Stimulated activated CD4-positive, alpha-beta T cell treated with anti-CD3 and anti-CD28 coated beads, Interleukin-1b, Interleukin-23, amount 100 ng/mL, for 4 hours (primary cell): ENCODE data around the gene SMIM36.
"Not testable (repeated sequence)": the region's sequence is repeated elsewhere in the genome, so short reads cannot be mapped to it uniquely, and the experiment has no call there.

Experiments
- DNase-seq, 2 donors: peaks; one replicate each; pipeline ENCODE4 v3.0.0-alpha.2; 2020; ENCODE audit warnings: low read depth in 2 of 2

SMIM36 gene

DNA sequence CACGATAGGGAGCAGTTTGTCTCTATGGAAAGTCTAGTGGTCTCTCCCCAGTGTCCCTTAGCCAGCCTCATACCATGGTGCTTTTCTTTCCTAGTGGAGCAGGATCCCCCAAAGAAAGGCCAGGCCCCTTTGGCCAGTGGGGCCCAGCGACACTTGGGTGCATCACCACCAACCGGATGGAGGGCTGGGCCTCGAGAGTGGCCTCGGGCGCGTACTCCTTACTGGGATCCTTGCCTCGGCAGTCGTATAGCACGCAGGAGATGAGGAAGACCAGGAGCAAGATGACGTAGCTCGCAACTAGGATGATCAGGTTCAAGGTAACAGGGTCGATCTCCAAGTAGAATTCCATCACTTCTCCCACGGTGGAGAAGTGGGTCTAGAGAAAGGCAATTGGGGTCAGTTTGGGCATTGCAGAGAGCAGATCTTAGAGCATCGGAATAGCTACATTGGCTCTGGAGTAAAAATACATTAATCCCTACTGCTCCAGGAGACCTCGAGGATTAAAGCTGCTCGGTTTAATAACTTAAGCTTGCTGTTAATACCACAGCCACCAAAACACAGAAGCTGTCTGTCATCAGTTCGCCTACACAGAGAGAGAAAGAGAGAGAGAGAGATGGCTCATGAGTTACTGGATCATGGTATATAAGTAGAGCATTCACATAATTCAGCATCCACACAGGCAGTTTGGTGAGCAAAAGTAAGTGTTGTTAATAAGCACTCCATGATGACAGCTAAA, at the start of gene SMIM36:
Gene SMIM36, minus strand, starts transcription at position 467 of the 736 bp plus-strand sequence.
- no peak for DNase-seq

- DNase-seq, result no peak
Measured at GRCh38 chr17:55555772-55556171, 44.5 kb upstream of the SMIM36 start.

GRCh38 chr17:55549140-55549539, 37.9 kb upstream of the SMIM36 start:
- no peak for DNase-seq

GRCh38 chr17:55546991-55547664, 35.9 kb upstream of the SMIM36 start:
- no peak for DNase-seq

GRCh38 chr17:55546481-55546880, 35.2 kb upstream of the SMIM36 start:
- no peak for DNase-seq

- DNase-seq, result no peak
Measured at GRCh38 chr17:55545806-55546205, 34.6 kb upstream of the SMIM36 start.

DNA sequence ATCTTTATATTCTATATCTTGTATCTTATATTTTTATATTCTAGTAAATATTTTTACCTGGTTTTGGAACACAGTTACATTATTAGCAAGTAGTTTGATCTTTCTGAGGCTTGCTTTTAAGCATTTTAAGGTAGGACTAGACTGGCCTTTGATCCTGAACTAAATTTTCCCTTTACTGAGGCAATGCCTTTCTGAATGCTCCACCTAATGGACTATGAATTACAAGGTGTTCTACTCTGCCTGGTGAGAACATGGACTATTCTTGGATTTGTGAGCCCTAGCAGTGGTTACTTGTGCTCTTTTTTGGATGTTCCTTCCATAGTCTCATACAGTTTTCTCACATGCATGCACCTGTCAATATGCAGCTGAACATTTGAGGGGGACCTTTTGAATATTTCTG, 32.5 kb upstream of the SMIM36 start:
- no peak for DNase-seq

- DNase-seq, result no peak
Measured at GRCh38 chr17:55540414-55541091, 29.3 kb upstream of the SMIM36 start.

- DNase-seq, result no peak
Measured at GRCh38 chr17:55536205-55536604, 25.0 kb upstream of the SMIM36 start.

DNA sequence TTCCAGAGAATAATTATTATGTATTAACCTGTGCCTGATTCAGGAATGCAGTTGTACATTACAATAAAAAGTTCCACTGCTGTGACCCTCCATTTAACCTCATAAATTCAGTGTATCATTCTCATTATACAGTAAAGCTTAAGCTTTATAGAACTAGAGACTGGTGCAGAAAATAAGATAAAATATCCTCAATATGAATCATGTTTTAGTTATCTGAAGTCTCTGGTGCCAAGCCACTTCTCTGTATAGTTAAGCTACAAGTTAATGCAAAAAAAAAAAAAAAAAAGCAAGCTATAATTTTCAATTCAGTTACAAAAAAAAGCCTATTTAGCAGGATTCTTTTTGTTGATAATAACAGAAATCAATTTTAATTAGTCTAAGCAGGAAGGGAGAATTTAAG, 22.4 kb upstream of the SMIM36 start:
- DNase-seq, result no peak

DNA sequence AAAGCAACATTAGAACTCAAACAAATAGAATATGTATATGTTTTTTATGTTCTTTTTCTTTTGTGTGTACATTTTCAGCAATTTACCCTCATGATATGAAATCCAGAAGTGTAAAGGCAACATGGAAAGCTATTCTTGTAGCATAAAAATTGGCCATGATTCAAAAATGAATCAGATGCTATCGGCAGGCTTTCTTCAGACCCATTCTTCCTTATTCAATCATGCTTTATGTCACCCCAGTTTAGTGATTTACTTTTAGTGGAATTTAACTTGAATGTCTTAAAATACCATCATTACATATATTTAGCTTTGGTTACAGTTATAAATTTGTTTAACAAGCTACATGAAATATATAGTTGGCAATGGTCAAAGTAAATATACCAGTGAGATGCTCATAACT, 21.4 kb upstream of the SMIM36 start:
- DNase-seq, result no peak

- no peak for DNase-seq
Measured at GRCh38 chr17:55531053-55531728, 19.9 kb upstream of the SMIM36 start.

DNA sequence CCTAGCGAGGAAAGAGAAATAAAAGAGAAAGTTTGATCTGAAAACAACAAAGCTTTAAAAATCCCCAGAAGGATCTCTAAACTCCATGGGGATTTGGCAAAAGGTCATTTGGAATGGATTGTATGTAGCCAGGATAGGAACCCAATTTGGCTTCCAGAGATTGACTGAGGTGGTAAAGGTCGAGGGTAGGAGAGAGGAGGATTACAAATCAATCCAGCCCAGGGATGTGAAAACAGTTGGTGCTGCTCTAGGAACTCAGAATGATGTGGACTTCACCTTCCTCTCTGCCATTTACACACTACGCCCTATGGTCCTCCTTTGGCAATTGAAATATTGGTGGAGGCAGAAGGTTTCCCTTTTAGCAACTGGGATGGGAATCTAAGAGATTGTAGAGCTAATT, 18.8 kb upstream of the SMIM36 start:
- no peak for DNase-seq

DNA sequence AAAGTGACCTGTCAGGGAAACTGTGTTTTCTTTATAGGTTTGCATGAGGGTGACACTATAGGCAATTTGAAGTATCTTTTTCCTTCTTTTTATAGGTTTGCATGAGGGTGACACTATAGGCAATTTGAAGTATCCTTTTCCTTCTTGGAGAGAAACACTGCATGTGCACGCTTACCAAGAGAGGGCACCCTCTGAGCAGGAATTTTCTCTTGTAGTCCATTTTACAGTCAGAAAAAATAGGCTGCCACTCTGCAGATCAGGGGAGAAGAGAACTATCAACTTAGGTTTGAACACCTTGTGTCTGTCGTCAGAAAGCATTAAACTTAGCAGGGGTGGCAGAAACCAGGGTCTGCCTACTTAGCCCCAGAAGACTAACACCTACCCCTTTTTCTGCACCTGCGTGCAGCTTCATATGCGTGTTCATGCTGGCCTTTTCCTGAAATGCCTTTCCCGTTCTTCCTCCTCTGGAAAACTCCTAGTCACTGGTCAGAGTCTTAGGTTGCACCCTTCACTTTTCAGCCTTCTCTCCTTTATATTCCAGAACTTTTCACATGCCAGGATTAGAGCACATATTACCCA, 16.4 kb upstream of the SMIM36 start:
- no peak for DNase-seq

- no peak for DNase-seq
Measured at GRCh38 chr17:55524440-55525220, 13.4 kb upstream of the SMIM36 start.

DNA sequence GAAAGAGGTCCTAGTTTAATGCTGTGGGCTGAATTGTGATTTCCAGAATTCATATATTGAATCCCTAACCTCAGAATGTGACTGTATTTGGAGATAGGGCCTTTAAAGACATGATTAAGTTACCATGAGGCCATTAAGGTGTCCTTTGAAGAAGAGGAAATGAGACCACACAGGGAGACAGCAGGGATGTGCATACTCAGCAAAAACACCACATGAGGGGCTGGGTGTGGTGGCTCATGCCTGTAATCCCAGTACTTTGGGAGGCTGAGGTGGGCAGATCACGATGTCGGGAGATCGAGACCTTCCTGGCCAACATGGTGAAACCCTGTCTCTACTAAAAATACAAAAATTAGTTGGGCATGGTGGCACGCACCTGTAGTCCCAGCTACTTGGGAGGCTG, 11.8 kb upstream of the SMIM36 start:
- DNase-seq, result not testable (repeated sequence)

DNA sequence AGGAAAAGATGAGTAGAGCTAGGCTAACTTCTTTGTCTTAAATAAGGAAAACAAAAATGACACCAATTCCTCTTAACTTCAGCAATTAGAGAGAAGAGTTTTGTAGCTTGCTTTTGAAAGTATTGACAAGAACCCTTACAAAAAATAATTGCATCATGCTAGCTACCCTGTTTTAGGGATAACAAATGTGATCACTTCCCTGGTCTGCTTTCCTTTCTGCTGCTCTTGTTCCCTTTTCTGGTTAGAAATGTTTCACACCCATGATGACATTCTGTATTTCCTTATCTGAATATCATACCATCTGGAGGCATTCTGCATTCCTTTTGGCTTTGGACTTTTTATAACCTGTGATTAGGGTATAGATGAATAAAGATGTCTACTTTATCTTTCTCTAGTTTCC, 9.9 kb upstream of the SMIM36 start:
- DNase-seq, result no peak

DNA sequence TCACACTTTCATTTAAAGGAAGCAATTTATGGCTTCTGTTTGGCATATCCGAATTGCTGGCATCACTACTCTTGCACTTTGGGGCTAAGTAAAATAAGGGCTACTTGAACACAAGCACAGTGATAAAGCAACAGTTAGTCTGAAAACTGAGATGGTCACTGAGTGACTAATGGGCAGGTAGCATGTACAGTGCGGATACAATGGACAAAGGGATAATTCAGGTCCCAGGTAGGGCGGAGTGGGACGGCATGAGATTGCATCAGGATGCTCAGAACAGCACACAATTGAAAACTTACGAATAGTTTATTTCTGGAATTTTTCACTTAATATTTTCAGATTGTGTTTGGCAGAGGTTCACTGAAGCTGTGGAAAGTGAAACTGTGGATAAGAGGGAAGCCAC, 9.2 kb upstream of the SMIM36 start:
- no peak for DNase-seq

- no peak for DNase-seq
Measured at GRCh38 chr17:55518510-55518909, 7.3 kb upstream of the SMIM36 start.

GRCh38 chr17:55513885-55514590, 2.8 kb upstream of the SMIM36 start:
- peak; percentile 51 to 62 for DNase-seq

DNA sequence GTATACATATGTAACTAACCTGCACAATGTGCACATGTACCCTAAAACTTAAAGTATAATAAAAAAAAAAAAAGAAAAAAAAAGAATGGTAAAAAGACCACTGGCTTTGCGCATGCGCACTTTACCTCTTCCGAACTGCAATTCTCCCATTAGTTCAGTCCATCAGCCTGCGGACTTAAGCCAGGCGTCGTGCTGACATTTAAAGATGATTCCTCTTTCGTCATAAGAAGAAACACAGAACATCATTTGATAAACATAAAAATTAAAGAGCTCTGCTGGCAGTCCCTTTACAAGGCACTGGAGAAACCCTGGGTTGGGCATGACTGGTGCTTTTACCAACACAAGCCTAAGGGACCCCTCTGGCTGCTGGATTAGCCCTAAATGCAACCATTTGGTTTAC, 3.6 kb downstream of the SMIM36 start:
- not testable (repeated sequence) for DNase-seq
